ENCODE measurements around the gene GTF2I. TPM values are rescaled to one million over a fixed set of nuclear protein-coding genes. Genes with fewer than 3 reads are reported as not detected.
A peak's percentile ranks its signal among the peaks of the same experiment; 100 is the strongest.

GTF2I gene
- total RNA-seq, 4 donors from 2014 or later, result 142 to 376 (median 172) TPM

DNA sequence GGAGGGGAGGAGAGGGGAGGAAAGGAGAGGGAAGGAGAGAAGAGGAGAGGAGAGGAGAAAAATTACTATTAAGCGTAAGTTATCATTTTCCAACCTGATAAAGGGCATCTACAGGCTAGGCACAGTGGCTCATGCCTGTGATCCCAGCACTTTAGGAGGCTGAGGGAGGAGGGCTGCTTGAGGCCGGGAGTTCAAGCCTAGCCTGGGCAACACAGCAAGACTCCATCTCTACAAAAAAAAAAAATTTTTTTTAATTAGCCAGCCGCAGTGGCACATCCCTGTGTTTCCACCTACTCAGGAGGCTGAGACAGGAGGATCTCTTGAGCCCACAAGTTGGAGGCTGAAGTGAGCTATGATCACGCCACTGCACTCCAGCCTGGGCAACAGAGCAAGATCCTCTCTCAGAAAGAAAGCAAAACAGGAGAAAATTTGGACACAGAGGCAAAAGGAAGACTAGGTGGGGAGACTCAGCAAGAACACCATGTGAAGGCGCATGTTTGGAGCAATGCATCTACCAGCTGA, 35.2 kb upstream of the GTF2I start:
- TF ChIP-seq POLR2AphosphoS5 (IDR thresholded peaks at IDR 0.05), result no peak
- TF ChIP-seq, protein P1, sequence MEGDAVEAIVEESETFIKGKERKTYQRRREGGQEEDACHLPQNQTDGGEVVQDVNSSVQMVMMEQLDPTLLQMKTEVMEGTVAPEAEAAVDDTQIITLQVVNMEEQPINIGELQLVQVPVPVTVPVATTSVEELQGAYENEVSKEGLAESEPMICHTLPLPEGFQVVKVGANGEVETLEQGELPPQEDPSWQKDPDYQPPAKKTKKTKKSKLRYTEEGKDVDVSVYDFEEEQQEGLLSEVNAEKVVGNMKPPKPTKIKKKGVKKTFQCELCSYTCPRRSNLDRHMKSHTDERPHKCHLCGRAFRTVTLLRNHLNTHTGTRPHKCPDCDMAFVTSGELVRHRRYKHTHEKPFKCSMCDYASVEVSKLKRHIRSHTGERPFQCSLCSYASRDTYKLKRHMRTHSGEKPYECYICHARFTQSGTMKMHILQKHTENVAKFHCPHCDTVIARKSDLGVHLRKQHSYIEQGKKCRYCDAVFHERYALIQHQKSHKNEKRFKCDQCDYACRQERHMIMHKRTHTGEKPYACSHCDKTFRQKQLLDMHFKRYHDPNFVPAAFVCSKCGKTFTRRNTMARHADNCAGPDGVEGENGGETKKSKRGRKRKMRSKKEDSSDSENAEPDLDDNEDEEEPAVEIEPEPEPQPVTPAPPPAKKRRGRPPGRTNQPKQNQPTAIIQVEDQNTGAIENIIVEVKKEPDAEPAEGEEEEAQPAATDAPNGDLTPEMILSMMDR (IDR thresholded peaks at IDR 0.05), result no peak
- no peak for TF ChIP-seq EP300 (IDR thresholded peaks at IDR 0.05)
- TF ChIP-seq POLR2A (IDR thresholded peaks at IDR 0.05), result no peak
- 91% methylated on average over 5 of the region's 5 CpGs for WGBS
- Histone ChIP-seq H3K4me1 (peaks cover 14% of the 10 kb centered on the region), H3K9me3 (no peaks in the 10 kb centered on the region), H3K27ac (no peak overlapping the region), H3K4me3 (no peak overlapping the region), H3K27me3 (no peaks in the 10 kb centered on the region), H3K36me3 (no peaks in the 10 kb centered on the region)
- no peak for DNase-seq (ENCODE audit: low spot score in 2 of 2)

DNA sequence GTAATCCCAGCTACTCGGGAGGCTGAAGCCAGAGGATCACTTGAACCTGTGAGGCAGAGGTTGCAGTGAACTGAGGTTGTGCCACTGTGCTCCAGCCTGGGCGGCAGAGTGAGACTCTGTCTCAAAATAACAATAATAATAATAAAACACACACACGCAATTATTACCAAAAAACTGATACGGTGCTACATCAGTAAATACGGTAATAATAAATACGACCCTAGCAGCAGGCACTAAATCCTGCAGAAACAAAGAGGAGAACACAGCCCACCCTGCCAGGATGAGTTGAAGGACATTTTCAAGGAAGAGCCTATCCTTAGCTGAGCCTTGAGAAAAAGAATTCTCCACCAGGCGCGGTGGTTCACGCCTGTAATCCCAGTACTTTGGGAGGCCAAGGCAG, 34.4 kb upstream of the GTF2I start:
- TF ChIP-seq POLR2A (IDR thresholded peaks at IDR 0.05), result no peak
- no peak for TF ChIP-seq EP300 (IDR thresholded peaks at IDR 0.05)
- TF ChIP-seq POLR2AphosphoS5 (IDR thresholded peaks at IDR 0.05), result no peak
- TF ChIP-seq, protein P1 (IDR thresholded peaks at IDR 0.05), result no peak
- H3K4me3 ChIP-seq, result no peak overlapping the region
- no peak overlapping the region for H3K27ac ChIP-seq
- H3K4me1 ChIP-seq, result peaks cover 17% of the 10 kb centered on the region
- 84% methylated on average over 9 of the region's 9 CpGs for WGBS
- H3K9me3 ChIP-seq, result no peaks in the 10 kb centered on the region
- H3K27me3 ChIP-seq, result no peaks in the 10 kb centered on the region
- H3K36me3 ChIP-seq, result no peaks in the 10 kb centered on the region
- DNase-seq (ENCODE audit: low spot score in 2 of 2), result no peak

DNA sequence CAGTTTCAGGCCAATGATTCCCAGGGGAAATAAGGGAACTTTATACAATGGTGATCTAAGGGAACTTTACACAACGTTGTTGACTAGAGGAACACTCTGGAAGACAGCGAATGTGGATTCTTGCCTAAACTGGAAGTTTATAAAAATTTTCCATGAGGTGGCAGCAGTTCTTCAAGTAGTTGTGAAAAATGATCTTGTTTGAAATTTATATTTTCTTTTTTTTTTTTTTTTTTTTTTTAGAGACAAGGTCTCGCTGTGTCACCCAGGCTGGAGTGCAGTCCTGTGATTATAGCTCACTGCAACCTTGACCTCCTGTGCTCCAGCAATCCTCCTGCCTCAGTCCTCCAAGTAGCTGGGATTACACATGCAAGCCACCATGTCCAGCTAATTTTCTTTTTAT, 32.1 kb upstream of the GTF2I start:
- H3K4me1 ChIP-seq, result peaks cover 23% of the 10 kb centered on the region
- H3K36me3 ChIP-seq, result no peaks in the 10 kb centered on the region
- no peak overlapping the region for H3K27ac ChIP-seq
- H3K9me3 ChIP-seq, result no peaks in the 10 kb centered on the region
- no peak for TF ChIP-seq EP300 (IDR thresholded peaks at IDR 0.05)
- TF ChIP-seq POLR2AphosphoS5 (IDR thresholded peaks at IDR 0.05), result no peak
- WGBS, result 14% methylated on average over 3 of the region's 3 CpGs
- no peak overlapping the region for H3K4me3 ChIP-seq
- H3K27me3 ChIP-seq, result no peaks in the 10 kb centered on the region
- no peak for DNase-seq (ENCODE audit: low spot score in 2 of 2)

DNA sequence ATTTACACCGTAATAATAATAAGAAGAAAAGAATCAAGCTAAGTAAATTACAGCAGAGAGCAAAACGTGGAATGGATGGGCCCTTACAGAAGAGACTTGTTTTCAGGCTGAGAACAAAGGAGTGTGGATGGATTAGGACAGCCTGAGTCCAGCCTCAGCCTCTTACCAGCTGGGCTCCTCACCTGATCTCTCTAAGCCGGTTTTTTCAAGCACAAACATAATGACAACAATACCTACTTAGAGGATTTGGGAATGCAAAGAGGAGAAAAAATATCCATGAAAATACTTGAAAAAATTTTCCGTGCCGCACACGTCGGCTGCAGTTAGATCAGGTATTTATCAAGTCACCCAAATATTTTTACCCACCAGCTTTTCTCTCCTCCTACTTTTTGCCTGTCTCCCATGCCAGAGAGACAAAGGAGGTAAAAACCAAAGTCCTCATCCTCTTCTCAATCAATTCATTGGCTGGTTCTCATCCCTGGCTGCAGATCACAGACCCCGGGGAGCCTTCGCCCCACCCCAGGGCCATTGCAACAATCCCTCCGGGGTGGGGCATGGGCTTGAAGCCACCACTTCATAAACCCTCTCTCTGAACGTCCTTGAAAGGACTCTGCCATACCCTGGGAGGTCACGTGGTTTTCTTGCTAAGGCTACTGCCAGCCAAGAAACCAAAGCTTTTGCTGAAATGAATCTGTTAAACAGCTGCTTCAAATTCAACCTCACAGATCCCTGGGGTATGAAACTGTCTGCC, 29.7 kb upstream of the GTF2I start:
- DNase-seq (ENCODE audit: low spot score in 2 of 2), result no peak

DNA sequence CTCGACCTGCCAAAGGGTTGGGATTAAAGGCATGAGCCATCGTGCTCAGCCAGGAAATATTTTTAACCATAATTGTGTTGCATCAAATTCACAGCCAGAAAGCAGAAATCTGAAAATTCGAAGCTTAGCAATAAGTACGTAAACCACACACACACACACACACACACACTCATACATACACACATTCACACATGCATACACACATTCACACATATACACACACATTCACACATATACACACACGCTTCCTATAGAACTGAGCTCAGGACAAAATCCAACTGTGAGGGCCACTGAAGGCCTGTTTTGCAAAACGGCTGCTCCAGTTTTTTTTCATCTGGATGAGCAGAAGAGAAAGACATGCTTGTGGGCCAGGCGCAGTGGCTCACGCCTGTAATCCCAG, 25.0 kb upstream of the GTF2I start:
- H3K9me3 ChIP-seq, result no peaks in the 10 kb centered on the region
- DNase-seq (ENCODE audit: low spot score in 2 of 2), result no peak
- no peak overlapping the region for H3K27ac ChIP-seq
- WGBS, result 65% methylated on average over 8 of the region's 8 CpGs
- H3K36me3 ChIP-seq, result no peaks in the 10 kb centered on the region
- H3K27me3 ChIP-seq, result no peaks in the 10 kb centered on the region
- TF ChIP-seq POLR2AphosphoS5 (IDR thresholded peaks at IDR 0.05), result no peak
- TF ChIP-seq POLR2A (IDR thresholded peaks at IDR 0.05), result no peak
- TF ChIP-seq EP300 (IDR thresholded peaks at IDR 0.05), result no peak
- TF ChIP-seq, protein P1 (IDR thresholded peaks at IDR 0.05), result no peak
- H3K4me1 ChIP-seq, result peaks cover 22% of the 10 kb centered on the region
- H3K4me3 ChIP-seq, result no peak overlapping the region

More for the DNA sequence above, 29.7 kb upstream of the GTF2I start:
- no peaks in the 10 kb centered on the region for H3K9me3 ChIP-seq
- H3K4me1 ChIP-seq, result peaks cover 23% of the 10 kb centered on the region
- H3K36me3 ChIP-seq, result no peaks in the 10 kb centered on the region
- TF ChIP-seq POLR2A (IDR thresholded peaks at IDR 0.05) (no peak), EP300 (IDR thresholded peaks at IDR 0.05) (no peak), POLR2AphosphoS5 (IDR thresholded peaks at IDR 0.05) (no peak)
- TF ChIP-seq, protein P1 (IDR thresholded peaks at IDR 0.05), result no peak
- H3K27ac ChIP-seq, result peak overlapping the region; percentile 75
- 23% methylated on average over 12 of the region's 12 CpGs for WGBS
- no peaks in the 10 kb centered on the region for H3K27me3 ChIP-seq
- H3K4me3 ChIP-seq, result peak overlapping the region; percentile 5
